HepG2 (cell line): ENCODE measurements around the gene LRRC8C. TPM values are rescaled to one million over a fixed set of nuclear protein-coding genes. Genes with fewer than 3 reads are reported as not detected.

Source experiments
- ARNT2 ChIP-seq: sonication (generic); formaldehyde crosslinking; IDR thresholded peaks from 2 replicates; pipeline ENCODE4 v1.8.0; 2022; ENCODE audit warnings: mild to moderate bottlenecking, low read depth, missing genetic modification reagents, moderate library complexity
- FIP1L1 ChIP-seq: fragments of 200-400 bp; formaldehyde crosslinking; IDR thresholded peaks from 2 replicates; pipeline ENCODE4 v1.6.1; 2018; ENCODE audit warnings: low read depth, mild to moderate bottlenecking, low read length, moderate library complexity, borderline replicate concordance; ENCODE audit not compliant: insufficient read depth
- FOXA1 ChIP-seq, 2 experiments: fragments of 450-650 bp in 1 of 2; sonication (generic) in 1 of 2; formaldehyde crosslinking in 1 of 2; IDR thresholded peaks; 2 replicates each; pipeline versions ENCODE4 v1.4.0 to v1.6.1; 2016 to 2020; ENCODE audit warnings: missing genetic modification reagents in 1 of 2
- KAT2B ChIP-seq: fragments of 150-350 bp; IDR thresholded peaks from 2 replicates; pipeline ENCODE4 v1.6.1; 2014; ENCODE audit warnings: low read depth, low read length, borderline replicate concordance
- KLF13 ChIP-seq: sonication (generic); formaldehyde crosslinking; IDR thresholded peaks from 2 replicates; pipeline ENCODE4 v1.4.0; 2020; ENCODE audit warnings: mild to moderate bottlenecking, missing genetic modification reagents
- PAWR ChIP-seq: sonication (generic); formaldehyde crosslinking; IDR thresholded peaks from 2 replicates; pipeline ENCODE4 v1.4.0; 2020; ENCODE audit warnings: missing genetic modification reagents, mild to moderate bottlenecking, borderline replicate concordance
- RFX3 ChIP-seq: IDR thresholded peaks from 2 replicates; pipeline ENCODE4 v1.6.1; 2016; ENCODE audit warnings: missing biosample characterization, missing genetic modification reagents
- THAP8 ChIP-seq: sonication (generic); formaldehyde crosslinking; IDR thresholded peaks from 2 replicates; pipeline ENCODE4 v1.5.1; 2020; ENCODE audit warnings: missing genetic modification reagents, mild to moderate bottlenecking, borderline replicate concordance
- TMF1 ChIP-seq: sonication (generic); formaldehyde crosslinking; IDR thresholded peaks from 2 replicates; pipeline ENCODE4 v1.8.1; 2022; ENCODE audit warnings: low read depth, missing genetic modification reagents
- XBP1 ChIP-seq: sonication (generic); formaldehyde crosslinking; IDR thresholded peaks from 2 replicates; pipeline ENCODE4 v1.5.0; 2020; ENCODE audit warnings: missing genetic modification reagents
- ZFYVE20 ChIP-seq: sonication (generic); formaldehyde crosslinking; IDR thresholded peaks from 2 replicates; pipeline ENCODE4 v1.8.0; 2023; ENCODE audit warnings: low read depth, mild to moderate bottlenecking, moderate library complexity, missing genetic modification reagents, borderline replicate concordance
- ZKSCAN1 ChIP-seq: fragments of 150-350 bp; IDR thresholded peaks from 2 replicates; pipeline ENCODE4 v1.6.1; 2014; ENCODE audit warnings: low read length
- ZNF564 ChIP-seq: sonication (generic); formaldehyde crosslinking; IDR thresholded peaks from 2 replicates; pipeline ENCODE4 v1.8.1; 2023; ENCODE audit warnings: mild to moderate bottlenecking, missing genetic modification reagents
- ZNF577 ChIP-seq: sonication (generic); formaldehyde crosslinking; IDR thresholded peaks from 2 replicates; pipeline ENCODE4 v1.4.0; 2020; ENCODE audit warnings: mild to moderate bottlenecking, low read depth, missing genetic modification reagents, borderline replicate concordance
- ZNF746 ChIP-seq: sonication (generic); formaldehyde crosslinking; IDR thresholded peaks from 2 replicates; pipeline ENCODE4 v1.8.0; 2022; ENCODE audit warnings: mild to moderate bottlenecking, missing genetic modification reagents
- ZNF747 ChIP-seq: sonication (generic); formaldehyde crosslinking; IDR thresholded peaks from 2 replicates; pipeline ENCODE4 v1.8.1; 2023; ENCODE audit warnings: missing genetic modification reagents, mild to moderate bottlenecking, borderline replicate concordance
- ZNF800 ChIP-seq: sonication (generic); formaldehyde crosslinking; IDR thresholded peaks from 2 replicates; pipeline ENCODE4 v1.4.0; 2020; ENCODE audit warnings: missing genetic modification reagents
- polyA plus RNA-seq, 8 experiments: library from polyadenylated mRNA; depleted of rRNA in 3 of 8; stranded (reverse) in 7 of 8; unstranded in 1 of 8; fragments of >200 nt; fragmentation: Illumina TruSeq in 4 of 8; extraction: Trizol in 4 of 8; gene quantifications; 2 replicates each; pipeline versions ENCODE4 v1.2.1 to v1.2.3, GENCODE V29; 2011 to 2016; ENCODE audit warnings: low read depth in 4 of 8, missing spikeins in 1 of 8, mixed read lengths in 1 of 8; ENCODE audit not compliant: insufficient read depth in 1 of 8
- total RNA-seq, 5 experiments: library from RNA; depleted of rRNA; stranded (reverse); fragments of >200 nt; fragmentation: Illumina TruSeq; extraction: Trizol; gene quantifications; 2 replicates each; pipeline ENCODE4 v1.2.3, GENCODE V29; 2016; ENCODE audit warnings: low read depth in 1 of 5
- TF ChIP-seq, protein P1 (sequence below): IDR thresholded peaks from 2 replicates; pipeline ENCODE4 v1.6.1; 2012; ENCODE audit warnings: low read length, improper control_type of control experiment
- TF ChIP-seq, protein P2 (sequence below): sonication (generic); formaldehyde crosslinking; IDR thresholded peaks from 2 replicates; pipeline ENCODE4 v1.4.0; 2020; ENCODE audit warnings: missing genetic modification reagents, mild to moderate bottlenecking, borderline replicate concordance
- TF ChIP-seq, protein P3 (sequence below): sonication (generic); formaldehyde crosslinking; IDR thresholded peaks from 2 replicates; pipeline ENCODE4 v1.5.0; 2020; ENCODE audit warnings: missing genetic modification reagents, mild to moderate bottlenecking, borderline replicate concordance

Gene LRRC8C
- total and polyA plus RNA-seq, 2 of the 13 experiments (the other 11 are each of a cell fraction or from before 2014, with no cell fraction given) = 0.22 to 0.32 TPM

GRCh38 chr1:89633248-89633799 lies 404 bp downstream of the LRRC8C start (continued):
- TF ChIP-seq THAP8 (CRISPR knock-in tag) = no peak
- TF ChIP-seq PAWR (CRISPR knock-in tag) = no peak
- TF ChIP-seq RFX3 (CRISPR knock-in tag) = no peak
- TF ChIP-seq, protein P1, sequence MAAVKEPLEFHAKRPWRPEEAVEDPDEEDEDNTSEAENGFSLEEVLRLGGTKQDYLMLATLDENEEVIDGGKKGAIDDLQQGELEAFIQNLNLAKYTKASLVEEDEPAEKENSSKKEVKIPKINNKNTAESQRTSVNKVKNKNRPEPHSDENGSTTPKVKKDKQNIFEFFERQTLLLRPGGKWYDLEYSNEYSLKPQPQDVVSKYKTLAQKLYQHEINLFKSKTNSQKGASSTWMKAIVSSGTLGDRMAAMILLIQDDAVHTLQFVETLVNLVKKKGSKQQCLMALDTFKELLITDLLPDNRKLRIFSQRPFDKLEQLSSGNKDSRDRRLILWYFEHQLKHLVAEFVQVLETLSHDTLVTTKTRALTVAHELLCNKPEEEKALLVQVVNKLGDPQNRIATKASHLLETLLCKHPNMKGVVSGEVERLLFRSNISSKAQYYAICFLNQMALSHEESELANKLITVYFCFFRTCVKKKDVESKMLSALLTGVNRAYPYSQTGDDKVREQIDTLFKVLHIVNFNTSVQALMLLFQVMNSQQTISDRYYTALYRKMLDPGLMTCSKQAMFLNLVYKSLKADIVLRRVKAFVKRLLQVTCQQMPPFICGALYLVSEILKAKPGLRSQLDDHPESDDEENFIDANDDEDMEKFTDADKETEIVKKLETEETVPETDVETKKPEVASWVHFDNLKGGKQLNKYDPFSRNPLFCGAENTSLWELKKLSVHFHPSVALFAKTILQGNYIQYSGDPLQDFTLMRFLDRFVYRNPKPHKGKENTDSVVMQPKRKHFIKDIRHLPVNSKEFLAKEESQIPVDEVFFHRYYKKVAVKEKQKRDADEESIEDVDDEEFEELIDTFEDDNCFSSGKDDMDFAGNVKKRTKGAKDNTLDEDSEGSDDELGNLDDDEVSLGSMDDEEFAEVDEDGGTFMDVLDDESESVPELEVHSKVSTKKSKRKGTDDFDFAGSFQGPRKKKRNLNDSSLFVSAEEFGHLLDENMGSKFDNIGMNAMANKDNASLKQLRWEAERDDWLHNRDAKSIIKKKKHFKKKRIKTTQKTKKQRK = no peak
- TF ChIP-seq, protein P2, sequence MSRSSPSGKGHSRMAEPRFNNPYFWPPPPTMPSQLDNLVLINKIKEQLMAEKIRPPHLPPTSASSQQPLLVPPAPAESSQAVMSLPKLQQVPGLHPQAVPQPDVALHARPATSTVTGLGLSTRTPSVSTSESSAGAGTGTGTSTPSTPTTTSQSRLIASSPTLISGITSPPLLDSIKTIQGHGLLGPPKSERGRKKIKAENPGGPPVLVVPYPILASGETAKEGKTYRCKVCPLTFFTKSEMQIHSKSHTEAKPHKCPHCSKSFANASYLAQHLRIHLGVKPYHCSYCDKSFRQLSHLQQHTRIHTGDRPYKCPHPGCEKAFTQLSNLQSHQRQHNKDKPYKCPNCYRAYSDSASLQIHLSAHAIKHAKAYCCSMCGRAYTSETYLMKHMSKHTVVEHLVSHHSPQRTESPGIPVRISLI (CRISPR knock-in tag) = no peak
- TF ChIP-seq KLF13 (CRISPR knock-in tag) = no peak
- no peak for TF ChIP-seq XBP1 (CRISPR knock-in tag)
- TF ChIP-seq TMF1 (CRISPR knock-in tag) = no peak
- TF ChIP-seq ZNF800 (CRISPR knock-in tag) = no peak
- no peak for TF ChIP-seq KAT2B
- TF ChIP-seq FOXA1 (IDR thresholded peaks at IDR 0.05) = no peak
- TF ChIP-seq FOXA1 (CRISPR knock-in tag; IDR thresholded peaks at IDR 0.05) = no peak
- TF ChIP-seq ARNT2 (CRISPR knock-in tag) = 0 out of 2 replicates have a peak, but pooled peaks have one; percentile 1
- no peak for TF ChIP-seq ZNF564 (CRISPR knock-in tag)
- no peak for TF ChIP-seq ZNF746 (CRISPR knock-in tag)
- TF ChIP-seq, protein P3, sequence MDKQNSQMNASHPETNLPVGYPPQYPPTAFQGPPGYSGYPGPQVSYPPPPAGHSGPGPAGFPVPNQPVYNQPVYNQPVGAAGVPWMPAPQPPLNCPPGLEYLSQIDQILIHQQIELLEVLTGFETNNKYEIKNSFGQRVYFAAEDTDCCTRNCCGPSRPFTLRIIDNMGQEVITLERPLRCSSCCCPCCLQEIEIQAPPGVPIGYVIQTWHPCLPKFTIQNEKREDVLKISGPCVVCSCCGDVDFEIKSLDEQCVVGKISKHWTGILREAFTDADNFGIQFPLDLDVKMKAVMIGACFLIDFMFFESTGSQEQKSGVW (CRISPR knock-in tag) = no peak
- TF ChIP-seq FIP1L1 = no peak
- no peak for TF ChIP-seq ZKSCAN1
- no peak for TF ChIP-seq ZNF747 (CRISPR knock-in tag)
- no peak for TF ChIP-seq ZFYVE20 (CRISPR knock-in tag)
- TF ChIP-seq ZNF577 (CRISPR knock-in tag) = no peak
